CD4-positive, alpha-beta T cell treated with Interleukin-17A for 4 hours (primary cell): ENCODE measurements around the gene LRRC74B.

Source experiments
- DNase-seq: peaks from one replicate; pipeline ENCODE4 v3.0.0-alpha.2; 2020; ENCODE audit warnings: mixed read lengths

Gene LRRC74B

GRCh38 chr22:21014726-21015465 is 30.9 kb upstream of the LRRC74B start, which contains the start of gene P2RX6:
P2RX6 (plus strand) TSS chr22:21015165; CDS start chr22:21015175, 10 bp downstream.
- no peak for DNase-seq

- no peak for DNase-seq
Observed at GRCh38 chr22:21015466-21016006, 30.2 kb upstream of the LRRC74B start.

- DNase-seq = no peak
Observed at GRCh38 chr22:21016644-21017420, 28.9 kb upstream of the LRRC74B start.

GRCh38 chr22:21018314-21018713 is 27.4 kb upstream of the LRRC74B start:
- DNase-seq = no peak

GRCh38 chr22:21020802-21021429 is 24.8 kb upstream of the LRRC74B start:
- no peak for DNase-seq

GRCh38 chr22:21022507-21022906 is 23.2 kb upstream of the LRRC74B start:
- no peak for DNase-seq

GRCh38 chr22:21022955-21023614 is 22.7 kb upstream of the LRRC74B start:
- DNase-seq = no peak

GRCh38 chr22:21025266-21025665 is 20.5 kb upstream of the LRRC74B start:
- peak; percentile 37 for DNase-seq

- no peak for DNase-seq
Observed at GRCh38 chr22:21025763-21026755, 19.7 kb upstream of the LRRC74B start.

GRCh38 chr22:21026783-21027692 is 18.7 kb upstream of the LRRC74B start:
- DNase-seq = no peak

GRCh38 chr22:21028277-21029251 is 17.2 kb upstream of the LRRC74B start:
- no peak for DNase-seq

- DNase-seq = no peak
Observed at GRCh38 chr22:21029486-21030025, 16.2 kb upstream of the LRRC74B start.

- no peak for DNase-seq
Observed at GRCh38 chr22:21030032-21030431, 15.7 kb upstream of the LRRC74B start.

GRCh38 chr22:21030621-21031544 is 14.9 kb upstream of the LRRC74B start:
- DNase-seq = no peak

- DNase-seq = no peak
Observed at GRCh38 chr22:21031545-21032036, 14.2 kb upstream of the LRRC74B start.

GRCh38 chr22:21032037-21032867 is 13.5 kb upstream of the LRRC74B start, which contains the start of gene SLC7A4:
SLC7A4 (minus strand) TSS chr22:21032561; CDS start chr22:21031812, 749 bp downstream.
- no peak for DNase-seq
